GM21737 (cell line): Measurements from ENCODE around the gene PRUNE1.

Source experiments
- ATAC-seq: cut with Tn5 transposase; IDR thresholded peaks from one replicate; pipeline ENCODE4 v1.9.1; 2021; ENCODE audit warnings: mild to moderate bottlenecking, moderate library complexity; ENCODE audit not compliant: unreplicated experiment

The PRUNE1 gene, protein sequence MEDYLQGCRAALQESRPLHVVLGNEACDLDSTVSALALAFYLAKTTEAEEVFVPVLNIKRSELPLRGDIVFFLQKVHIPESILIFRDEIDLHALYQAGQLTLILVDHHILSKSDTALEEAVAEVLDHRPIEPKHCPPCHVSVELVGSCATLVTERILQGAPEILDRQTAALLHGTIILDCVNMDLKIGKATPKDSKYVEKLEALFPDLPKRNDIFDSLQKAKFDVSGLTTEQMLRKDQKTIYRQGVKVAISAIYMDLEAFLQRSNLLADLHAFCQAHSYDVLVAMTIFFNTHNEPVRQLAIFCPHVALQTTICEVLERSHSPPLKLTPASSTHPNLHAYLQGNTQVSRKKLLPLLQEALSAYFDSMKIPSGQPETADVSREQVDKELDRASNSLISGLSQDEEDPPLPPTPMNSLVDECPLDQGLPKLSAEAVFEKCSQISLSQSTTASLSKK

DNA sequence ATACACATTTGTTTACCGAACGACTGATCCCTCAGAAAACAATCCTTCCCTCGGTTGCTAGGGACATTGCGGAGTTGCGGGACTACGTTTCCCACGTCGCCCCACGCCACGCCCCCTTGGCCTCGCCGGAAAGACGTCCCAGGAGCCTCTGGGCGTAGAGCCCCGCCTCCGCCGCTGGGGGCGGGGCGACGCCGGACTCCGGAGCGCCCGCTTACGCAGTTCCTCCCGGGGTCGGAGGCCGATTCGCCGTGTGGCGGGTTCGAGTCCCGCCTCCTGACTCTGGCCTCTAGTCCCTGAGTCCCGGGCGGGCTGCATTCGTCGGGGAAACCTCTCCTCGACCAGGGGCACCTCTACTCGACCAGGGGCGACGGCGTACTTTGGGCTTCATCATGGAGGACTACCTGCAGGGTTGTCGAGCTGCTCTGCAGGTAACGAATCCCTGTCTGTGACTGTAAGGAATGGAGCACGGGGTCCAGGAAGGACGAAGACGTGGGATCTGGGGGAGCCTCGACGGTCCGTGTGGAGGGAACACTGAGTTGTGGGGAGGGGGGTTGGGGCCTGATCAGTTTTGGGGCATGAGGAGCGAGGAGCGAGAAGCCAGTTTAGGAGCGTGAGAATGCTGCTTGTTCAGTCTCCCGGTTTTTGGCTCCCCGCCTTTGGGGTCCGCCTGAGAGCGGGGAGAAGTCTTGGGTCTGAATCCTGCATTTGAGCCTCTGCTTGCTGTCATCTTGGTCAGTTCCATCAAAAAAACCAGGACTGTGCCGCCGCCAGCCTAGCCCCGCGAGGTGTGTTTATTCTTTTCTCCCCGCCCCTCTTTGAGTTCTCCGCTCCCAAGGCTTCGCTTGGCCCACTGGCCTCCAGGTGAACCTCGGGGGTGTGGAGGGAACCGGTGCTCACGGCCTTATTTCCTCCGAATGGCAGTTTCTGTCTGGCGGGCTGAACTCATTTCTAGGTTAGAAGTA, at the start of gene PRUNE1:
PRUNE1 (plus strand) TSS at position 206 of the 962 bp plus-strand sequence; CDS start at position 390, 184 bp downstream.
- ATAC-seq, result peak; percentile 84

DNA sequence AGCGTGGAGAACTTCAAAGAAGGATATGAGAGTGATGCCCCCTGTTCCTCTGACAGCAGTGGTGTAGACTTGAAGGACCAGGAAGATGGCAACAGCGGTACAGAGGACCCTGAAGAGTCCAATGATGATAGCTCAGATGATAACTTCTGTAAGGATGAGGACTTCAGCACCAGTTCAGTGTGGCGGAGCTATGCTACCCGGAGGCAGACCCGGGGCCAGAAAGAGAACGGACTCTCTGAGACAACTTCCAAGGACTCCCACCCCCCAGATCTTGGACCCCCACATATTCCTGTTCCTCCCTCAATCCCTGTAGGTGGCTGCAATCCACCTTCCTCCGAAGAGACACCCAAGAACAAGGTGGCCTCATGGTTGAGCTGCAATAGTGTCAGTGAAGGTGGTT, 47.6 kb upstream of the PRUNE1 start:
- ATAC-seq, result no peak

DNA sequence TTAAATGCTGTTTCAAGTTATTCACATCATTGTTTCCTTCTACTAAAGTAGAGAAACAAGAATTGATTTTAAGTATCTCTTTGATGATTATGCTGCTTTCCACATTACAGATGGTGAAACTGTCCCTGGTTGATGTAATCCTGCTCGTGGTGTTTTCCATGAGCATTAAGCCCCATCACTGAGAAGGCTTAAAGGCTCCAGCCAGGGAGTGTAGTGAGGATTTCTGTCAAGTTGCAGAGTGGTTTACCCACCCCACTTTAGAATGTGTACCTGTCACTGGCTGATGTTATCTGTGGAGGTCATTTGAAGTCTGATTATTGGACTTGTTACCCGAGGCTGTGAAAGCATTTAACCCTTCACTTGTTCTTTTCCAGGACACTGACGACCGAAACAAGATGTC, 46.5 kb upstream of the PRUNE1 start:
- ATAC-seq, result no peak

DNA sequence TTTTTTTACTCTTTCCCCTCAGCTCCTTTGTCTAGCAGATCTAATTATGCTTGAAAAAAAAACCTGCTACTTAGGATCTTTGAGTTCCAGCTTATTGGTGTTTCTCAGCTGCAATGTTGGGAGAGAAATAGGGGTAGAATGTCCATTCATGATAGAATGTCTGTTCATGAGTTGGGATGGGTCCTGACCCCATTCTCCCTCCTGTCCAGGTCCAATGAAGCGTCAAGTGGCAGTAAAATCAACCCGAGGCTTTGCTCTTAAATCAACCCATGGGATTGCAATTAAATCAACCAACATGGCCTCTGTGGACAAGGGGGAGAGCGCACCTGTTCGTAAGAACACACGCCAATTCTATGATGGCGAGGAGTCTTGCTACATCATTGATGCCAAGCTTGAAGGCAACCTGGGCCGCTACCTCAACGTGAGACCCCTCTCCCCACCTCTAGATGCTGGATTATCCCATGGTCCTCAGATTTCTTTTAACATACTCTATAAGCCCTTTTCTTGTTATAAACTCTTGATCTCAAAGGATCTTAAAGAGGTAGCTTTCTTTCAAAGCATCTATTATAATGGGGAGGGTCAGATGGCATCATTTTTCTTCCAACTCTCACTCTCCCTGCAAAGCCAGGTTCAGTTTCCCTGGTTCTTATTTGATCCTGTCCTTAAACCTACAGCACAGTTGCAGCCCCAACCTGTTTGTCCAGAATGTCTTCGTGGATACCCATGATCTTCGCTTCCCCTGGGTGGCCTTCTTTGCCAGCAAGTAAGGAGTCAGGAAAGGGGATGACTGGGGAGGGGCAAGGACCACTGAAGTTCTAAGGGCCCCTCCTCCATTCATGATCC, 44.7 kb upstream of the PRUNE1 start:
- ATAC-seq, result no peak

DNA sequence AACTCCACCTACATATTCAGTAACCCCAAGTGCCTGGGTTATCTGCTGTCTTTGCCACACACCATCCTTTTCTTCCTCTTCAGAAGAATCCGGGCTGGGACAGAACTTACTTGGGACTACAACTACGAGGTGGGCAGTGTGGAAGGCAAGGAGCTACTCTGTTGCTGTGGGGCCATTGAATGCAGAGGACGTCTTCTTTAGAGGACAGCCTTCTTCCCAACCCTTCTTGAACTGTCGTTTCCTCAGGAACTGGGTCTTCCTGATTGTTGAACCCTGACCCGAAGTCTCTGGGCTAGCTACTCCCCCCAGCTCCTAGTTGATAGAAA, 44.1 kb upstream of the PRUNE1 start:
- ATAC-seq, result no peak

DNA sequence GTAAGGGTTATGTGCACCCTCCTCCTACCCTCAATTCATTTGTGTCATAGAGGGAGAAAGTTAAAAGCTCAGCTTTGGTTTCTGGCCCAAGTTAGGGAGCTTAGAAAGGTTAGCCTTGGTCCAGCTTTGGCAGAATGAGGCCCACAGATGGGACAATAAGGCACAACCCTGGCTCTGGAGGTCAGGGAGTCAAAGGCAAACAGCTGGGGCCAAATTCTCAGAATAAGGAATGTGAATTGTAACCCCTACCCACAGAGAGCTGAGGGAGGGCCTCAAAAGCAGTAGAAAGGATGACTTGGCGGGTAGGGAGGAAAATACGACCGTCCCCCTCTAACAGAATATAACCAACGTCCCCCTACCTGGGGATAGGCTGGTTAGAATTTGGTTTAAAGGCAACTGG, 42.6 kb upstream of the PRUNE1 start:
- ATAC-seq, result no peak

DNA sequence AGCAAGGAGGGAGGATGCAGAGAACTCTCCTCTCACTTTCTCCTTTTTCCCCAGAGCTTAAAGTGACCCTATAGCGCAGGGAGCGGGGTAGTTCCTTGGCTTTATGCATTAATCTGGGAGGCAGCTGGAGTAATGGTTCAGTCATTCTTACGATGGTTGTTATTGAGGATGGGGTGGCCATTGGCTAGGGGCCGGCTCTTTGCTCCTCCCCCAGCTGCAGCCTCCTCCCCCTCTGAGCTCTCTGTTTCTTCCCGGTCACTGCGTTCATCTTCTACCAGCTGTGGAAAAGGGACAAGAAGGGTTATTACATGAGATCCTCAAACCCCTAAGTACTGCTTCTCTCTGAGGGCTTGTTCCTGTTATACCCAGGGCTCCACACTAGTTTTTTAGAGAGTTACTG, 42.2 kb upstream of the PRUNE1 start:
- no peak for ATAC-seq

DNA sequence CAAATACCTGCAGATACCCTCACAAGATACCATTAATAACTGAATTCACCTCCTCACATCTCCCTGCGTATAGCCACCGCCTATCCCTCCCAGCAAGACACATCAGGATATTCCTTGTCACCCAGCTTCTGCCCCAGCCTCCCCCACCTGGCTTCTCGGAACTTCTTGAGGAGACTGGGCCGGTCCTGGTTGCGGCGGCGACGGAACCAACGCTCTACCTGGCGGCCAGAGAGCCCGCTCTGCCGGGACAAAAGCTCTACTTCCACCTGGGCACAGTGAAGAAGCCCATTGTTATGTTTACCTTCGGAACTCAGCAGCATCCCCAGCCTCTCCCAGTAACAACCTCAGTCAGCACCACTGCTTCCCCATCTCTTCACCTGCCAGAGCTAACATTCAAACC, 40.3 kb upstream of the PRUNE1 start:
- no peak for ATAC-seq

DNA sequence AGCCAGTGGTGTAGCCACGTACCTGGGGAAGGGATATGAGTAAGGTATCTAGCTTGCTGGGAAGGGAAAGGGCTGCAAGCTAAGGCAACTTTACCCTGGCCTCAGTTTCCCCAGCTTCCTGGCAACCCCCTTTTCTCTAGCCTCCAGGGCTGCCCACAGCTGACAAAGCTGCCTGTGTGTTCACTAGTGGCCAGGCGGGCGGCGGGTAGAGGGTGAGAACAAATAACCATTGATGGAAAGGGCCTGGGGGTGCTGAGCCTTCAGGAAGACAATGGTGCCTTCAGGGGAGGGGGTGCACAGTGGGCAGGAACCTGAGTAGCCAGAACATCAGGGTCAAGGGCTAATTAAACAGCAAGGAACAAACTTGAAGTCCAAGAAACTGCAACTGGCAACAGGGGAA, 39.8 kb upstream of the PRUNE1 start:
- no peak for ATAC-seq

DNA sequence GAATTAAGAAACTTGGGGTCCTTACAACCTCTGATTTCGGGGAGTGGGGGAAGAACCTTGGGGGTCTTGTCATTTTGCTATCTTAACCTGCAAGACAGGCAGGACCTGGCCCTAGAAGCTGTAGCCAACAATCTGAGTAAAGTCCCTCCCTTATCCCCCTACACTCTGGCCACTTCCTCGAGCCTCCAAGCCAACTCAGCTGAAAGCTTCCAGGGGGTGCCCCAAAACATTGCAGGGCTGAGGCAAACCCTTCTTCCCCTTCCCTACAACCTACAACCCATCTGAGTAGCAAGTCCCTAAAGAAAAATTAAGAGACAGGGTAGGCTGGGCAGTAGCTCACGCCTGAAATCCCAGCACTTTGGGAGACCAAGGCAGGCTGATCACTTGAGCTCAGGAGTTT, 38.6 kb upstream of the PRUNE1 start:
- ATAC-seq, result no peak

DNA sequence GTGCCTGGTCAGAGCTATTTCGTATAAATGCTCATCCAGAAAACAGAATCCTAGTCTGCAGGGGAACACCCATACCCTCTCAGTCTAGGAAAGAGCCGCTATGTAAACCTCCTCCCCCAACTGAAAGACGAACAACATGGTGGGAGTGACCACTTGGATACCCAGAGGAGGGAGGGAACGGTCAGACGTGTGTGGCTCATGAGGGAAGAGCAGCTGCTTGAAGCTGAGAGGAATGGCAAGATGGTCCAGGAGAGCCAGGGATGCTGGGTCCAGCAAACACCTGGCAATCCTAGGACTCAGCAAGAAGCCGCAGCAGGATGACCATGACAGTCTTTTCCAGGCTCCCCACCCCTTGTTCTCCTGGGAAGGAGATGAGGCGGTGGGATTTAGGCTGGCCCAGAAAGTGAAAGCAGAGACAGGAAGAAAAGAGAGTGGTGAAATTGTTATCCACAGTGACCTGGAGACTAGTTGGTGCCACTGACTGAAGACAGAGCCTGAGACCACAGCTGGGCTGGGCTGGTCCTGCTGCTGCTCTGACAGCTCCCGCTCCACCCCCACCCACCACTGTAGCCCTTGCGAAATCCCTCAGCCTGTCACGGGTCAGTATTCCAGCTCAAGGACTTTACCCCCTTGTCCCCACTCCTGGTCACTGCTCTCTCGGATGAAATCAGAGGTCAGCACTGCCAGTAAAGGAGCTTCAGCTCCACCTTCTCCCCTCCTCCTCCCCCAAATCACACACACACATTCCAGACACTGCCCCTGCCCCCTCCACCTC, 37.3 kb upstream of the PRUNE1 start:
- no peak for ATAC-seq

DNA sequence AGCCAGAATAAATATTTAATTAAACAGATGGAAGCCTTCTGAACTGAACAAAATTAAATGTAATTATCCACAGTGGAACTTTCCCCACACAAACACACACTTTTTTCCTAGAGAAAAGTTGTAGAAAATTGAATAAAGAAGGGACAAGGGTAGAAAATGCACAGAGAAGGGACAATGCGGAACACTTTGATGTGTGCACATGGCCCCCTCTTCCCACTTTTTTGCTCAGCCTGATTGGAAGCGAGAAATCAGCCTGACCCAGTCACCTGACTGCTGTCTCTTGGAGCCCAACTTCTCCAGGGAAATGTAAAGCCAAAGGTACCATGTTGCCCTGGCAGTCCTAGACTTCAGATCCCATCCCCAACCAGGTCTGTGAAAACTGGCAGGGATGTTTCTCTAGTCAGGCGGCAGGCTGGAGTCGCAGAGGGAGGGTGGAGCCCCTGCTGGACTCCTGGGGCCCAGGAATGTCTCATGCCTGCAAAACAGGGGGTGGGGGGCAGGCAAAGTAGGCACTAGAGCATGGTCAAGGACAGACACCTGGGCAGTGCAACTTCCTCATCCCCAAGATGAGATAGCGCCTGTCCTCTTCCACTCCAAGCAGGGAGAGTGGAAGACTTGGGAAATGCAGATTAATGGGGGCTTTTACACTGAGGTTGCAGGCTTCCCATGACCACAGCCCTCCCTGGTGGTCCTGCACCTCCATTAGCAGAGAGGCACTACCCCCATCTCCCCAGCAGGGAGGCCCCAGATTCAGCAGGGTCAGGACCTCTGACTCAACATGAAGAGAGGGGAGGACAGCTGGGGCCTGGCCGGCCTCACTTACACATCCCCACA, 36.4 kb upstream of the PRUNE1 start:
- ATAC-seq, result no peak

DNA sequence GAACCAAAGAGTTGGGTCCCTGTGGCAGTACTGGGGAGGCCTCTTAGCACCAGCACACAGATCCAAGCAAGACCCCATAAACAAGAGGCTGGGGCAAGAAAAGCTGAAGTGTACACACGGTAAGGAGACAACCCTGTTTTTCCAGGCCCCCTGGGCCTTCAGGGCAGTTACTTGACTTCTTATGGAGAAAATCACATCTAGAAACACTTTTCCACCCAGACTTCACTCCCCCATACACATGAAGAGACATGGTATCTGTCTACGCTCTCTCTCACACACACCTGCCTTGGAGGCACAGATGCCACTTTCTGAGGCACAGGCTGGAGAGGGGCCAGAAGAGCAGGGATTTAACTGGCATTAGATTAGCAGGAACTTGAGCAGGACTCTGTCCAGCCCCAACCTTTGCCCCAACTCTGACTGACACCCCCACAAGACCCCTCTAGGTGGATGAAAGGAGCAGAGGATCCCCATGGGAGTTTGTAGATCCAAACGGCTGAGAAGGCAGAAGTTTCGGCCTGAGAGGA, 35.8 kb upstream of the PRUNE1 start:
- ATAC-seq, result no peak

DNA sequence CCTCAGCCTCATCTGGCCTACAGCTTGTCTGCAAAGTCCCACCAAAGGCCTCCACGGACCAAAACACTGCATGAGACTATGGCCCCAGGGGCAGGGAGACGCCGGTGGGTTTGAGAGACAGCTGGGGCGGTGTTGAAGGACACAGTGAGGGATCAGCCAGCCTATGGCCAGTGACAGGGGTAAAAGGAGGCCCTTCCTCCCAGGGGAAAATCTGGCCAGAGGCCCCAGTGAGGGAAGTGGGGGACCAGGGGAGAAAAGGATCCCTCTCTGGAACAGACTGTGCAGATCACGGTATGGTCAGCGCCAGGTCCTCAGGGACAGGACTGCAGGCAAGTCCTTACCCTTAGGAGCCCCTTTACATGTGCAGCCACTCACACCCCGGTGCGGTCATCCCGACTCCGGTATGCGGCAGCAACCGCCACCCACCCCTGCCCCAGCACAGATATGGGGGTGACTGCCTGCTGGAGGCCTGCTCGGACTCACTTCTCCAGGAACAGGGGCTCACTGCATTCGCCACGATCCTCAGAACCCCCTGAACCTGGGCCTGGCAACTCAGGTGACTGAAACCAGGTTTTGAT, 34.9 kb upstream of the PRUNE1 start:
- ATAC-seq, result no peak

DNA sequence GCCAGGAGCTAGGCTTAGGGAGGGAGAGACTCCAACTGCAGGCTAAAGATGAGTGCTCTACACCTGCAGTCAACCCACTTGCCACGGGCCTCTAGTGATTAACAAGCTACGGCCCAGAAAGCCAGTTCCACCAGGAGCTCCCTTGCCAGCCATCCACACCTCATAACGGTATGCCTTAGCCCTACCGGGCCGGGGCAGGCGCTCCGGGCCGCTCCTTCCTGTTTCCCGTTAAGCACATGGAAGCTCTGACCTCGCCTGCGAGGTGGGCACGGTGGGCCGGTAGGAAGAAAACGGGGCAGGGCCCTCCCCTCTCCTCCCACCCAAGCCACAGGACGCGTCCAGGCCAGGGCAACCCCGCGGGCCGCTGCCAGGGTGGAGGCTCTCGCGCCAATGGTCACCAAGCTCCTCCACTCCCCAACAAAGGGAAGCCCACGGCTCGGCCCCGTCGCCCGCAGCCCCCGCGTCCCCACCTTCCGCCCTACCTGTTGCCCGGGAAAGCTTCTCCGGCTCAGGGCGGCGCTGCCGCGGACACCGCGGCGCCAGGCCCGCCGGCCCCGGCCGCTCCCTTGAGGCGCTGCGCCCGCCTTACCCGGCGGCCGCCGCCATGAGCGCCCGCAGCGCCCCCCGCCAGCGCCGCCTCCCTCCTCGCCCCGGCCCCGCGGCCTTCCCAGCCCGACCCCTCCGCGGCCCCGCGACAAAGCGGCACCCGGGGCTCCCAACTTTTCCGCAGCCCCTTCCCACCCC, 34.2 kb upstream of the PRUNE1 start:
- ATAC-seq, result peak; percentile 43

DNA sequence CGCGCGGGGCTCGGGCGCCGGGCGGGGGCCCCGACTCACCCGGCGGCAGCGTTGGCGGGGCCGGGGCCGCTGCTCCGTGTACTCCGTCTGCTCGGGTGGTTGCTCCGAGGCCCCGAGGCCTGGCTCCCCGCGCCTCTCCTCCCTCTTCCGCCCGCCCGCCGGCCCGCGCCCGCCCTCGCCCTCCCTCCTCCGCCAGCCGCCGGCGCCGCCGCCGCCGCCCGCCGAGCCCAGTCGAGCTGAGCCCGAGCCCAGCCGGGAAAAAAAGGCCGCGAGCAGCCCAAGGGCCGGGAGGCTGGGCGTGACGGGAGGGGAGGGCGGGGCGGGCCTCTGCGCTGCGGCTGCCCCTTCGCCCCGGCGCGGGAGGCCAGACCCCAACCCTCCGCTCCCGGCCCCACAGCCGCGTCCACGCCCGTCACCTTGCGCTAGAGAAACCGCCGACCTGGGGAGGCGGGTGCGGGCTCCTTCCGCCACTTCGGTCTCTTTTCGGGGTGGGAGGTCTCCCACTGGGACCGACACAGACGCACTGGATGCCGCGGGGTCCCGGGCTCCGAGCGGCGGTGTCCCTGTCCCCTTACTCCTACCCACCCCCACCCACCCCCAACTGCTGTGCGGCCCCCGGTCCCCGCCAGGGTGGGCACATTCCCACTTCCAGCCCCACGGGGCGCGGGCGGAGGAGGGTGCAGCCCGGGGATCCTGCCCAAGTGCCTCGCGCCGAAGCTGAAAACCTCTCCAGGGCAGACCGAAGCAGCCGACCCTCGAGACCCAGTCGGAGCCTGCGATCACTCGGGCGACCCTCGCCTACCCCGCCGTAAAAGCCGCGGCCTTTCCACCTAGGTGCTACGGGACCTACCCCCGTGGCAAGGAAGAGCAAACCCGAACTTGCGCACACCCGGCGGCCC, 33.4 kb upstream of the PRUNE1 start, which contains the start of gene CERS2:
CERS2 (minus strand) TSS at position 256 of the 899 bp plus-strand sequence. CDS start 5,745 bp downstream, outside the sequence.
- peak; percentile 60 for ATAC-seq

DNA sequence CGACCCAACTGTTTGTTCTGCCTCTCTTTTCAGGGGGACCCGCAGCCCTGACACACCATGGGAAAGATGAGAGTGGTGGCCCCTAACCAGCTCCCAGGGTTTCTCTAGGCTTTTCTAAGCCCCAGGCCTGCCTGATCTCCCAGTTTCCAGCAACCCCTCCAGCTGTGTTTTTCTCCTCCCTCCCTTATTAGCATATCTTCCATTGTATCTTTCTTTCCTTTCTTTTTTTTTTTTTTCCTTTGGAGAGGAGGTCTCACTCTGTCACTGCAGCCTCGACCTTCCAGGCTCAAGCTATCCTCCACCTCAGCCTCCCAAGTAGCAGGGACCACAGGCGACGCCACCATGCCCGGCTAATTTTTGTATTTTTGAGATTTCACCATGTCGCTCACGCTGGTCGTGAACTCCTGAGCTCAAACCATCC, 31.8 kb upstream of the PRUNE1 start:
- no peak for ATAC-seq
